A204.1 (cell line): ENCODE measurements around the gene MAPKAPK2.
"Not testable (repeated sequence)": the region's sequence is repeated elsewhere in the genome, so short reads cannot be mapped to it uniquely, and the experiment has no call there.

Source experiments
- FAIRE-seq: peaks from 2 replicates; lab custom pipeline; 2012; peaks lifted over from hg19 to GRCh38; lab: Jason Lieb, UNC

MAPKAPK2 gene

GRCh38 chr1:206744683-206745082, 60.0 kb downstream of the MAPKAPK2 start:
- FAIRE-seq: no peak

- no peak for FAIRE-seq
These were observed 60.6 kb downstream of the MAPKAPK2 start for GRCh38 chr1:206745301-206745700.

GRCh38 chr1:206748348-206749030, 63.8 kb downstream of the MAPKAPK2 start:
- FAIRE-seq: no peak

GRCh38 chr1:206751891-206752290, 67.2 kb downstream of the MAPKAPK2 start:
- FAIRE-seq: no peak

- FAIRE-seq: no peak
These were observed 67.8 kb downstream of the MAPKAPK2 start for GRCh38 chr1:206752481-206752880.

- no peak for FAIRE-seq
These were observed 68.4 kb downstream of the MAPKAPK2 start for GRCh38 chr1:206753141-206753540.

GRCh38 chr1:206754011-206754410, 69.3 kb downstream of the MAPKAPK2 start:
- FAIRE-seq: no peak

- no peak for FAIRE-seq
These were observed 73.0 kb downstream of the MAPKAPK2 start for GRCh38 chr1:206757524-206758266.

GRCh38 chr1:206760590-206760989, 75.9 kb downstream of the MAPKAPK2 start:
- FAIRE-seq: no peak

GRCh38 chr1:206761159-206761768, 76.6 kb downstream of the MAPKAPK2 start:
- FAIRE-seq: no peak

- FAIRE-seq: not testable (repeated sequence)
These were observed 78.1 kb downstream of the MAPKAPK2 start for GRCh38 chr1:206762741-206763364.

GRCh38 chr1:206765771-206766170, 81.1 kb downstream of the MAPKAPK2 start:
- not testable (repeated sequence) for FAIRE-seq

GRCh38 chr1:206766251-206766856, 81.6 kb downstream of the MAPKAPK2 start:
- FAIRE-seq: no peak

- FAIRE-seq: no peak
These were observed 84.0 kb downstream of the MAPKAPK2 start for GRCh38 chr1:206768472-206769303.

- no peak for FAIRE-seq
These were observed 84.6 kb downstream of the MAPKAPK2 start for GRCh38 chr1:206769304-206769731.

- no peak for FAIRE-seq
These were observed 86.0 kb downstream of the MAPKAPK2 start, which contains the start of gene IL19 for GRCh38 chr1:206770531-206771337. TSS of gene IL19 (plus strand) at chr1:206770773. CDS start at chr1:206836663, 65,890 bp downstream.

GRCh38 chr1:206771338-206771692, 86.6 kb downstream of the MAPKAPK2 start:
- FAIRE-seq: no peak

- no peak for FAIRE-seq
These were observed 87.7 kb downstream of the MAPKAPK2 start, which contains the start of gene IL10 for GRCh38 chr1:206772243-206772937. TSS of gene IL10 (minus strand) at chr1:206772494. CDS start at chr1:206772435, 59 bp downstream.

GRCh38 chr1:206774093-206774492, 89.4 kb downstream of the MAPKAPK2 start:
- FAIRE-seq: no peak

GRCh38 chr1:206776229-206776628, 91.5 kb downstream of the MAPKAPK2 start:
- no peak for FAIRE-seq
